GM20000 (cell line): ENCODE data around the gene FMN2.
"Not testable (repeated sequence)": the region's sequence is repeated elsewhere in the genome, so short reads cannot be mapped to it uniquely, and the experiment has no call there.

ENCODE experiments used
- DNase-seq: peaks from one replicate; pipeline ENCODE4 v3.0.0; 2012; ENCODE audit warnings: low spot score
- TF ChIP-seq, protein P1 (sequence below): IDR thresholded peaks from 2 replicates; pipeline ENCODE4 v1.5.1; 2012; ENCODE audit warnings: mild to moderate bottlenecking, control low read depth; ENCODE audit errors: extremely low read depth, missing control alignments

Gene FMN2

DNA sequence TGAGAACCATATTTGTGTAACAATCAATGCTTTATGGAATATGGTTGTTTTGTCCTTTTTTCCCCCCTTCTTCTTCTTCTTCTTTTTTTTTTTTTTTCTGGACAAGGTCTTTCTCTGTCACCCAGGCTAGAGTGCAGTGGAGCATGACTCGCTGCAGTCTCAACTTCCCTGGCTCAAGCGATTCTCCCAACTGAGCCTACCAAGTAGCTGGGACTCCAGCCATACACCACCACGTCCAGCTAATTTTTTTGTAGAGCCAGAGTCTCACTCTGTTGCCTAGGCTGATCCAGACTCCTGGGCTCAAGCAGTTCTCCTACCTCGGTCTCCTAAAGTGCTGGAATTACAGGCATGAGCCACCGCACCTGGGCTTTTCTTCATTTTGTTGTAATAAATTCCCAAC lies 86.7 kb downstream of the FMN2 start:
- no peak for DNase-seq
- TF ChIP-seq, protein P1, sequence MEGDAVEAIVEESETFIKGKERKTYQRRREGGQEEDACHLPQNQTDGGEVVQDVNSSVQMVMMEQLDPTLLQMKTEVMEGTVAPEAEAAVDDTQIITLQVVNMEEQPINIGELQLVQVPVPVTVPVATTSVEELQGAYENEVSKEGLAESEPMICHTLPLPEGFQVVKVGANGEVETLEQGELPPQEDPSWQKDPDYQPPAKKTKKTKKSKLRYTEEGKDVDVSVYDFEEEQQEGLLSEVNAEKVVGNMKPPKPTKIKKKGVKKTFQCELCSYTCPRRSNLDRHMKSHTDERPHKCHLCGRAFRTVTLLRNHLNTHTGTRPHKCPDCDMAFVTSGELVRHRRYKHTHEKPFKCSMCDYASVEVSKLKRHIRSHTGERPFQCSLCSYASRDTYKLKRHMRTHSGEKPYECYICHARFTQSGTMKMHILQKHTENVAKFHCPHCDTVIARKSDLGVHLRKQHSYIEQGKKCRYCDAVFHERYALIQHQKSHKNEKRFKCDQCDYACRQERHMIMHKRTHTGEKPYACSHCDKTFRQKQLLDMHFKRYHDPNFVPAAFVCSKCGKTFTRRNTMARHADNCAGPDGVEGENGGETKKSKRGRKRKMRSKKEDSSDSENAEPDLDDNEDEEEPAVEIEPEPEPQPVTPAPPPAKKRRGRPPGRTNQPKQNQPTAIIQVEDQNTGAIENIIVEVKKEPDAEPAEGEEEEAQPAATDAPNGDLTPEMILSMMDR: no peak

DNA sequence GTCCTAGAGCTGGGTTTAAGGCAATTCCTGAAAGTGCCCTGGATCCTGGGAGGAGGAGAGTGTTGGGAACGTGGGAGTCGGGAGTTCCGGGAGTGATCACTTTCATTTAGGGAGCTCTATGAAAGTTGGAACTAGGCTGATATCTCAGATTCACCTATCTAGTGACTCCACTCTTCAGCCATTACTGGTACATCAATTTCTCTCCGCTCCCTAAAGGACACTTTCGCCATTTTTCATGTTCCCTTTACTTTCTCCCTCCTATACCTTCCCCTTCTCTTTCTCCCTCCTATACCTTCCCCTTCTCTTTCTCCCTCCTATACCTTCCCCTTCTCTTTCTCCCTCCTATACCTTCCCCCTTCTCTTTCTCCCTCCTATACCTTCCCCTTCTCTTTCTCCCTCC lies 93.0 kb downstream of the FMN2 start:
- not testable (repeated sequence) for DNase-seq

- no peak for DNase-seq
- TF ChIP-seq, protein P1: no peak
These were observed 96.5 kb downstream of the FMN2 start for GRCh38 chr1:240188139-240188538.

GRCh38 chr1:240189386-240189989 lies 97.8 kb downstream of the FMN2 start:
- TF ChIP-seq, protein P1: peak; percentile 41
- DNase-seq: peak; percentile 36

- no peak for DNase-seq
- TF ChIP-seq, protein P1: no peak
These were observed 99.3 kb downstream of the FMN2 start for GRCh38 chr1:240190881-240191401.

DNA sequence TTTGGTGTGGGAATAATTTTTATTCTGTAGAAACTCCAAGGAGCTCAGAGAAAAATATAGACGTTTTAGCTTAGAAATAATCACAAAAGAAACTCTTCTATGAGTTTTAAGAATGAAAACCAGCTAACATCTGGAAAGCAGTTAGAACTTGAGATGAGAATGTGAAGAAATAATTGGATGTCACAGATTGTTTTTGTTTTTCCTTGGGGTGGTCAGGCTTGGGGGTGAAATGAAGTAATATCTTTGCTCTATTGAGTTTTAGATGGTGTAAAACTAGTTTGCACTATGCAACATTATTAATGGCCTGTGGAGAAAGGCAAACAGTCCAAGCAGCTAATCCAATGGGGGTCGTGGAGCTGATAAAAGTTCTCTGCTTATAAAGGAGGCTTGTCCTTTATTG lies 101.2 kb downstream of the FMN2 start:
- no peak for DNase-seq
- TF ChIP-seq, protein P1: no peak

DNA sequence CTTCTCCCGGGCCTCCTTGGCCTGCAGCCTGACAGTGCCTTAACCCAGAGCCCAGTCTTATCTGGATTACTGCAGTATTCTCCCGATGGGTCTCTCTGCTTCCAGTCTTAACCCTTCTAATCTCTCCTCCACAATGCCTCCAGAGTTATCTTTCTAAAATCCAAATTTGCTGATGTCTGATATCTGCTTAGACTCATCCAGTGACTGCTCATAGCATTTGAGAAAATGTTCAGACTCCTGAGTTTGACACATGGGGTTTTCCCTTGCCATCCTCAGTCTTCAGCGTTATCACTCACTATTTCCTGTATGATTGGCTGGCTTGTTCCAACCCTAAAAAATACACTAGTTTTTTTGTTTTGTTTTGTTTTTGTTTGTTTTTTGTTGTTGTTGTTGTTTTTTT lies 102.0 kb downstream of the FMN2 start:
- TF ChIP-seq, protein P1: no peak
- no peak for DNase-seq

GRCh38 chr1:240194120-240194519 lies 102.4 kb downstream of the FMN2 start:
- no peak for DNase-seq
- TF ChIP-seq, protein P1: no peak
